HEK293T (cell line): ENCODE results near the gene ADAMTSL2.

ENCODE experiments used
- CTCF ChIA-PET: fragments of 350-600 bp; formaldehyde crosslinking; extraction: SDS; loops from one replicate; lab custom pipeline; 2021; ENCODE audit warnings: antibody characterized with exemption, inconsistent platforms; lab: Yijun Ruan, JAX
- POLR2A ChIA-PET: fragments of 350-600 bp; formaldehyde crosslinking; extraction: SDS; loops from one replicate; lab custom pipeline; 2020; ENCODE audit warnings: antibody characterized with exemption, inconsistent platforms; lab: Yijun Ruan, JAX
- DNase-seq: peaks from one replicate; pipeline ENCODE4 v3.0.0; 2012; ENCODE audit warnings: mixed read lengths; ENCODE audit errors: extremely low spot score
- ARNT ChIP-seq: fragments of 450-650 bp; IDR thresholded peaks from 2 replicates; pipeline ENCODE4 v1.6.1; 2017; ENCODE audit warnings: mild to moderate bottlenecking
- BHLHE40 ChIP-seq: fragments of 450-650 bp; IDR thresholded peaks from 2 replicates; pipeline ENCODE4 v1.6.1; 2016; ENCODE audit warnings: mild to moderate bottlenecking, moderate library complexity, borderline replicate concordance
- CTBP1 ChIP-seq: fragments of 450-650 bp; IDR thresholded peaks from 2 replicates; pipeline ENCODE4 v1.6.1; 2016; ENCODE audit warnings: borderline replicate concordance
- ELF4 ChIP-seq: fragments of 450-650 bp; IDR thresholded peaks from 2 replicates; pipeline ENCODE4 v1.6.1; 2017; ENCODE audit warnings: antibody characterized with exemption
- FOXA1 ChIP-seq: fragments of 450-650 bp; IDR thresholded peaks from 2 replicates; pipeline ENCODE4 v1.6.1; 2016; ENCODE audit warnings: mild to moderate bottlenecking
- FOXK2 ChIP-seq: fragments of 450-650 bp; IDR thresholded peaks from 2 replicates; pipeline ENCODE4 v1.6.1; 2016; ENCODE audit warnings: mild to moderate bottlenecking
- FOXM1 ChIP-seq: fragments of 450-650 bp; IDR thresholded peaks from 2 replicates; pipeline ENCODE4 v1.6.1; 2017; ENCODE audit warnings: mild to moderate bottlenecking, borderline replicate concordance
- HDGF ChIP-seq: fragments of 450-650 bp; IDR thresholded peaks from 2 replicates; pipeline ENCODE4 v1.6.1; 2017; ENCODE audit warnings: antibody characterized with exemption, borderline replicate concordance
- L3MBTL2 ChIP-seq: fragments of 450-650 bp; conservative IDR thresholded peaks from 2 replicates; pipeline ENCODE4 v1.6.1; 2016; ENCODE audit warnings: mild to moderate bottlenecking
- LEF1 ChIP-seq: fragments of 450-650 bp; IDR thresholded peaks from 2 replicates; pipeline ENCODE4 v1.6.1; 2017; ENCODE audit warnings: mild to moderate bottlenecking, borderline replicate concordance
- NFRKB ChIP-seq: fragments of 450-650 bp; IDR thresholded peaks from 2 replicates; pipeline ENCODE4 v1.6.1; 2016; ENCODE audit warnings: mild to moderate bottlenecking, moderate library complexity
- PKNOX1 ChIP-seq: fragments of 450-650 bp; IDR thresholded peaks from 2 replicates; pipeline ENCODE4 v1.6.1; 2016
- SP1 ChIP-seq: fragments of 450-650 bp; IDR thresholded peaks from 2 replicates; pipeline ENCODE4 v1.6.1; 2017
- SUZ12 ChIP-seq: fragments of 450-650 bp; IDR thresholded peaks from 2 replicates; pipeline ENCODE4 v1.6.1; 2016; ENCODE audit warnings: mild to moderate bottlenecking
- TARDBP ChIP-seq: fragments of 450-650 bp; IDR thresholded peaks from 2 replicates; pipeline ENCODE4 v1.6.1; 2016
- ZNF384 ChIP-seq: fragments of 450-650 bp; IDR thresholded peaks from 2 replicates; pipeline ENCODE4 v1.6.1; 2016

Gene ADAMTSL2

DNA sequence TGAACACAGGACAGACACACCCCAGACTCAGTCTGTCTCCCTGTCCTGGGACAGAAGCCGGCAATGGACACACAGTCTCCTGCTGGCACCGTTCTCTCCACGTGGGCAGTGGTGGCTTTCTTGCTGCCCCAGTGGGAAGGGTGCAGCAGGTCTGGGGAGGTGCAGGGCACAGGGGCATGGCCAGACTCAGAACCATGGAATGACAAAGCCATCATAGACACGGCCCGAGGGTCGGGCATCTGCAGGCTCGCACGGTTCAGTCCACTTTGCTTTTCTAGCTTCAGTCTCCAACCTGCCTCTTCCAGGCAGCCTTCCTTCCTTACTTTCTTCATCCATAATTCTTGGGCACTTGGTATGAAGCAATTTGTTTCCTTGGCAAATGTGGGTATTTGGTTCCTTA is 26.5 kb upstream of the ADAMTSL2 start:
- TF ChIP-seq L3MBTL2: no peak
- no peak for TF ChIP-seq HDGF
- TF ChIP-seq CTBP1: no peak
- TF ChIP-seq FOXA1: no peak
- TF ChIP-seq PKNOX1: no peak
- TF ChIP-seq BHLHE40: no peak
- TF ChIP-seq SUZ12: no peak
- TF ChIP-seq ARNT: no peak
- TF ChIP-seq FOXM1: no peak
- TF ChIP-seq FOXK2: no peak
- POLR2A ChIA-PET: no interaction called here
- DNase-seq: no peak
- CTCF ChIA-PET: no interaction called here

GRCh38 chr9:133509179-133510083 is 25.1 kb upstream of the ADAMTSL2 start:
- peak; percentile 75 for DNase-seq
- no peak for TF ChIP-seq SUZ12
- TF ChIP-seq TARDBP: no peak
- no peak for TF ChIP-seq ARNT
- no peak for TF ChIP-seq BHLHE40
- no peak for TF ChIP-seq LEF1
- no peak for TF ChIP-seq ELF4
- no peak for TF ChIP-seq FOXK2
- TF ChIP-seq CTBP1: no peak
- TF ChIP-seq FOXA1: no peak
- TF ChIP-seq FOXM1: no peak
- TF ChIP-seq L3MBTL2: no peak; the same call in 1 of the 2 replicates
- TF ChIP-seq NFRKB: no peak
- no peak for TF ChIP-seq PKNOX1
- no peak for TF ChIP-seq ZNF384
- no peak for TF ChIP-seq HDGF
- no peak for TF ChIP-seq SP1
- ChIA-PET POLR2A (interaction anchor here (1.0 kb wide), 1 partner anchor 20 kb away, joined by 4 read pairs; no protein-coding TSS in a partner anchor), CTCF (interaction anchor here (0.6 to 0.7 kb wide), 2 partner anchors 14 to 22 kb away, joined by 3 to 4 read pairs; no protein-coding TSS in a partner anchor)

DNA sequence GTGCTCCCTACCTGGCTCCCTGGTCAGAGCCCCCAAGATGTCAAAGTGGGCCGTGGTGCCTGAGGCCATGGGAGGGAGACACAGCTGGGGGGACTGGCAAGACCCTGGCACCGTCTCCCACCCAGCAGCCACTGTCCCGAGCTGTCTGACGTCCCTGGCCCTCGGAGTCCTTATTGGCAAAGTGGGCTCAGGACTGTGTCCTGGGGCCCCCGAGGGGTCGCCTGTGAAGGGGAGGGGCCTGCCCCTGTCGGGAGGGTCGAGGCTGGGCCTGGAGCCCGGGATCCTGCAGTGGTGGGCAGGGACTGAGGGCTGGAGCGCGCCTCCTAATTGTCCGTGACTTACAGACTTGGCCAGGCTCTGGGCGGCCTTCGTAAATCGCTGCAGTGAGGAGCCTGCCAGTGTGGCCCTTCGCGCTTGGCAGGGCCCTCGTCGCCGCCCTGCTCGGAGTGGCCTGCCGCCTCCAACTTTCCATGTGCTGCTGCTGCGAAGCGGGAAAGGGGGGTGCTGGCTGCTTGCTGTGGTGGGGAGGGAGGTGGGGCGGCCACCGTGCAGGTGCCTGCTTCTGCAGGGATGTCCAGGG is 23.5 kb upstream of the ADAMTSL2 start:
- ChIA-PET CTCF (no interaction called here), POLR2A (no interaction called here)
- no peak for DNase-seq
- TF ChIP-seq BHLHE40 (no peak), NFRKB (no peak)

DNA sequence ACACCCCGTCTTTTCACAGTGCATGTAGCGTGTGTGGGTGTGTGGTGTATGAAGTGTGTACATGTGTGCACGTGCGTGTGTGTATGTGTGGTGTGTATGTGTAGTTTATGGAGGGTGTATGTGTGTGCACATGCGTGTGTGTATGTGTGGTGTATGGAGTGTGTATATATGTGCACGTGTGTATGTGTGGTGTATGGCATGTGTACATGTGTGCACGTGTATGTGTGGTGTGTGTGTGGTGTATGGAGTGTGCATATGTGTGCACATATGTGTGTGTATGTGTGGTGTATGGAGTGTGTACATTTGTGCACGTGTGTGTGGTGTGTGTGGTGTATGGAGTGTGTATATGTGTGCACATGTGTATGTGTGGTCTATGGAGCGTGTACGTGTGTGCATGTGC is 22.9 kb upstream of the ADAMTSL2 start:
- DNase-seq: no peak
- CTCF ChIA-PET: no interaction called here
- POLR2A ChIA-PET: no interaction called here
- TF ChIP-seq NFRKB (no peak), FOXK2 (no peak), ZNF384 (no peak), ARNT (no peak), SP1 (no peak), L3MBTL2 (no peak), FOXM1 (no peak), SUZ12 (no peak), BHLHE40 (no peak), PKNOX1 (no peak), HDGF (no peak), FOXA1 (no peak), TARDBP (no peak)

DNA sequence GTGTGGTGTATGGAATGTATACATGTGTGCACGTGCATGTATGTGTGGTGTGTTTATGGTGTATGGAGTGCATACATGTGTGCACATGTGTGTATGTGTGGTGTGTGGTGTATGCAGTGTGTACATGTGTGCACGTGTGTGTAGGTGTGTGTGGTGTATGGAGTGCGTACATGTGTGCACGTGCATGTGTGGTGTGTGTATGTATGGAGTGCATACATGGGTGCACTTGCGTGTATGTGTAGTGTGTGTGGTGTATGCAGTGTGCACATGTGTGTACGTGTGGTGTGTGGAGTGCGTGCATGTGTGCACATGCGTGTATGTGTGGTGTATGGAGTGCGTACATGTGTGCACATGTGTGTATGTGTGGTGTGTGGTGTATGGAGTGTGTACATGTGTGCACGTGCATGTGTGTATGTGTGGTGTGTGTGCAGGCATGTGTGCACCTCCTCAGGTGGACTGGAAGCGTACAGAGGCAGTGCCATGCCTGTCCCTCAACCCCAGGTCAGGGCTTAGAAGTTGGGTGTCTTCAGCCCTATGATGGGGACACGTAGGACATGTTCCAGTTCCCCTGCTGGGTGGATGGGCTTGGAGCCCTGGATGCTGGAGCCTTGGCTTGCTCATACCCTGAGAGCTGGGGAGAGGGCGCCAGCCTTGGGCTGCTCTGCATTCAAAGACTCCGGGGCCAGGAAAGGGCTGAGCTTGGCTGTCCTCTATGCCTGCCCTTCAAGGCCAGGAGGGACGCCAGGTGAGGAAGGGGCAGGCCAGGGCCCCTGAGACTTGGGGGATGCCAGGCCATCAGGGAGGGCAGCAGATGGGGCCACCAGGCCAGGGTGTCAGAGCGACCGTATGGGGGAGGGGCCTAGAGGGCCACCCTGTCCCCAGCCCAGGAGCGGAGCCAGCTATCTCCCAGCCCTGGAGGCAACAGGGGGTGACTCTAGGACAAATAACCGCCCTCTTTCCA is 22.0 kb upstream of the ADAMTSL2 start:
- ChIA-PET CTCF (no interaction called here), POLR2A (no interaction called here)
- DNase-seq: no peak
- TF ChIP-seq L3MBTL2: no peak
- no peak for TF ChIP-seq ARNT
- no peak for TF ChIP-seq SUZ12
- TF ChIP-seq TARDBP: no peak
- TF ChIP-seq FOXM1: no peak
- TF ChIP-seq NFRKB: no peak
- no peak for TF ChIP-seq LEF1
